ENCODE data around the gene PPP1R1A.

Gene PPP1R1A

DNA sequence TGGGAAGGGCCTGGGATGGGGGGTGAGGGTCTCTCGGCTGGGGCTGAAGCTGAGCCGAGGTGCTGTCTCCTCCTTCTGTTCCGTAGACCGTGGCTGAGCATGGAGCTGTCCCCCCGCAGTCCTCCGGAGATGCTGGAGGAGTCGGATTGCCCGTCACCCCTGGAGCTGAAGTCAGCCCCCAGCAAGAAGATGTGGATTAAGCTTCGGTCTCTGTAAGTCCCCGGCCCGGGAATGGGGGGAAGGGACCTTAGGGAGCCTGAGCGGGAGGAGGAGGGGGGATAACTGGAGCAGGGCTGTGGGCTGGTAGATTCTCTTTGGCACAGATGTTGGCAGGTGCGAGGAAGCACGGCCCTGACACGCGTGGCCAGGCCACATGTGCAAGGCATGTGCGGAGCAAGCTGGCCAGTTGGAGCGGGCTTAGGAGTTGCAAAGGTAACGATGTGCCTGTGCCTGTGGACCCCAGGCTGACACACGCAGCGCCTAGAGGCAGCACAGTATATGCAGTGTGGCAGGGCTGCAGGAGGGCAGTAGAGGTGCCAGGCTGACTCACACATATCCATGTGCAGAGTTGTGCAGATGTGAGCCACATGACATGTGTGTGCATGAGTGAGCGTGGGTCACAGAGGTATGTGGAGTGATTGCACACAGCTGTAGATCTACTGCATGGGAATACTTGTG is 38.5 kb downstream of the PPP1R1A start:
- no peaks in the 10 kb centered on the region for H3K36me3 ChIP-seq (ENCODE audit: insufficient read depth, low read length)
- peaks cover 13% of the 10 kb centered on the region for H3K4me1 ChIP-seq (ENCODE audit: insufficient read depth, low read length)
- H3K27ac ChIP-seq (ENCODE audit: low read depth, low read length), result no peak overlapping the region
- H3K4me3 ChIP-seq (ENCODE audit: low read depth in 1 of 2, low read length in 2 of 2), result peak overlapping the region; percentile 58 to 78
- H3K9ac ChIP-seq (ENCODE audit: low read length), result peak overlapping the region; percentile 25
- H3K9me3 ChIP-seq (ENCODE audit: low read length), result no peaks in the 10 kb centered on the region
- H3K27me3 ChIP-seq (ENCODE audit: control insufficient read depth in 1 of 2, insufficient read depth in 2 of 2, low read length in 2 of 2), result peaks cover 0 to under 1% of the 10 kb centered on the region in 2 donors

DNA sequence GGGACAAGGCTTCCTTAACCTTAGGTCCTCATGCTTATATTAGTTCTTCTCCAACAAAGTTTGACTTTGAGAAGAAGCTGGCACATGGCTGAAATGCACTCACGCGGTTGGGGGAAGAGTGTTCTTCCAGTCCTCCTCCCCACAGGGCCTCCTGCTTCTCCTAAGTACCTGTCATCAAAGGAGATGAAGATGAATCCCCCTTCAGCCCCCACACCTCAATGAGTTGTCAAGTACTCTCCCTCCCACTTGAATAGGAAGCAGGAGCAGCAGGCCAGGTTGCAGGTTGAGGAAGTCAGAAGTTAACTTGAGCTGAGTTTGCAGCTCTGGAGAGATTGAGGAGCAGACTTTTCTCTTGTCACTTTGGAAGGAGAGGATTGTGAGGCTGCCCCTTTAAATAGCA is 41.9 kb downstream of the PPP1R1A start:
- Histone ChIP-seq H3K9ac (ENCODE audit: low read length) (no peak overlapping the region), H3K9me3 (ENCODE audit: low read length) (no peaks in the 10 kb centered on the region), H3K4me3 (ENCODE audit: low read depth in 1 of 2, low read length in 2 of 2) (no peak overlapping the region)

GRCh38 chr12:54544743-54545142 is 43.7 kb downstream of the PPP1R1A start:
- Histone ChIP-seq H3K36me3 (ENCODE audit: insufficient read depth, low read length) (no peaks in the 10 kb centered on the region), H3K9me3 (ENCODE audit: low read length) (no peaks in the 10 kb centered on the region), H3K4me3 (ENCODE audit: low read depth in 1 of 2, low read length in 2 of 2) (no peak overlapping the region), H3K27ac (ENCODE audit: low read depth, low read length) (no peak overlapping the region), H3K4me1 (ENCODE audit: insufficient read depth, low read length) (peaks cover 4% of the 10 kb centered on the region), H3K27me3 (ENCODE audit: control insufficient read depth in 1 of 2, insufficient read depth in 2 of 2, low read length in 2 of 2) (no peaks in the 10 kb centered on the region), H3K9ac (ENCODE audit: low read length) (no peak overlapping the region)

More for the DNA sequence above, 41.9 kb downstream of the PPP1R1A start:
- Histone ChIP-seq H3K27me3 (ENCODE audit: control insufficient read depth in 1 of 2, insufficient read depth in 2 of 2, low read length in 2 of 2) (no peaks in the 10 kb centered on the region), H3K36me3 (ENCODE audit: insufficient read depth, low read length) (no peaks in the 10 kb centered on the region), H3K4me1 (ENCODE audit: insufficient read depth, low read length) (peaks cover 13% of the 10 kb centered on the region), H3K27ac (ENCODE audit: low read depth, low read length) (no peak overlapping the region)

DNA sequence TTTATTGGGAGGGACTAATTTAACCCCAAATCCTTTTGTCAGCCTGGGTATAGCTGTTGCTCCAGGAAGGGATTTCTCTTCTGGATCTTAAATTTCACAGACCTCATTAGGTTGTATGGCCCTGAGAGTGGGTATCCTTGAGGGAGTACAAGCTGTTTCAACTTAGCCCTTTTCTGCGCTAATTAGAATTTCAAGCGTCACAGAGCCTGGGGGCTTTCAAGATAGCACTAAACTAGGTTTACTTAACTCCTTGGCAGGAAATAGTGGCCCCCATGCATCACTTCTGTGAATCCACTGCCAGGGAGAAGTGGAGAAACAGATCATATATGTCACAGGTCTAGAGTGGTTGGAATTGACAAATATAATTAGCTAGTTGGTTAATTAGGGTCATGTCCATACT is 44.9 kb downstream of the PPP1R1A start:
- Histone ChIP-seq H3K27ac (ENCODE audit: low read depth, low read length) (no peak overlapping the region), H3K27me3 (ENCODE audit: control insufficient read depth in 1 of 2, insufficient read depth in 2 of 2, low read length in 2 of 2) (no peaks in the 10 kb centered on the region), H3K9ac (ENCODE audit: low read length) (no peak overlapping the region), H3K4me3 (ENCODE audit: low read depth in 1 of 2, low read length in 2 of 2) (no peak overlapping the region), H3K9me3 (ENCODE audit: low read length) (no peaks in the 10 kb centered on the region), H3K4me1 (ENCODE audit: insufficient read depth, low read length) (no peaks in the 10 kb centered on the region), H3K36me3 (ENCODE audit: insufficient read depth, low read length) (no peaks in the 10 kb centered on the region)

DNA sequence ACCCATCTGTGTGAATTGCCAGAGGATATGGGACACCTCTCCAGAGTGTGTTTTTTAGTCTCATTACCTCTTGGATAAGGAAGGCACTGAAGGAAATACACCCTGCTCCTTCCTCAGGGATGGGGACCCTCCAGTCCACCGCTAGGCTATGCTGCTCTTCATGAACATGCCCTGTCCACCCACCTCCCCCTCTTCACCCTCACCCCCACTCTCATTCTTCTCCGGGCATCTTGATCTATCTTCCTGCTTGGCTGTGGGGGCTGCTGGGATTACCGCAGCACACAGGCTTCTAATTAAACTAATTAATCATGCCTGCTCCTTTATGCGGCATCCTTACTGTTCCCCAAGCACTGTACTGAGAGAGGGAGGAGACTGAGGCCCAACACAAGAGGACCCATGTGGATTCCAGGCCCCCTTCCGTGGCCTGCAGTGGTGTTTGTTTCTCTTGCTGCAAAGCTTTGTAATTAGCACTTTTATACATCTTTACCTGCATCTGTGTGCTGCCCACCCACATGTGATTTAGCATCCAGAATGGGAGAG is 46.6 kb downstream of the PPP1R1A start:
- Histone ChIP-seq H3K4me3 (ENCODE audit: low read depth in 1 of 2, low read length in 2 of 2) (no peak overlapping the region), H3K9ac (ENCODE audit: low read length) (no peak overlapping the region), H3K36me3 (ENCODE audit: insufficient read depth, low read length) (no peaks in the 10 kb centered on the region), H3K9me3 (ENCODE audit: low read length) (no peaks in the 10 kb centered on the region), H3K4me1 (ENCODE audit: insufficient read depth, low read length) (no peaks in the 10 kb centered on the region), H3K27ac (ENCODE audit: low read depth, low read length) (no peak overlapping the region), H3K27me3 (ENCODE audit: control insufficient read depth in 1 of 2, insufficient read depth in 2 of 2, low read length in 2 of 2) (no peaks in the 10 kb centered on the region)

DNA sequence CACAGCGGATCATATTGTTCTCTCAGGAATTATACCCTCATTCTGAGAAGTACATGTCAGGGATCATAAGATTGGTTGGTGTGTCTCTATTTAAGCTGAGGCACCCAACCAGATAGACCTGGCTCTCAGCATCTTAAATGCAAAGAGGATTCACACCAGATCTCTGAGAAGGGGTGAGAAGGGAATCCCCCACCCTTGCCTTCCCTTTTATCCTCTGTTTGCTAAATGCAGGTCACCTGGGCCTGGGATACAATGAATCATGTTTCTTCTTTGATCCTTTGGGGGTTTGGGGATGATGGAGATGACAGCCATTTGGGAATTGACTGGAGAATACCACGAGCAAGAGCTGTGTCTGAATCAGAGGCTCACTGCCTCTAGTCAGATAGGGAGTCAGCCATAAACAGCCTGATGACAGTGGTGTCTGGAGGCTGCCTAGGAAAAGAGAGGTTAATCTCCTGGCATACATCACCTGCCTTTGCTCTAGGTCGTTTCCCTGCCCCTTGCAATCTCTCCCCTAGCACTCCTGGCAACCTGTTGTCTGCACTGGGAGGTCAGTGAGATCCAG is 50.2 kb downstream of the PPP1R1A start:
- Histone ChIP-seq H3K4me3 (ENCODE audit: low read depth in 1 of 2, low read length in 2 of 2) (no peak overlapping the region), H3K9ac (ENCODE audit: low read length) (no peak overlapping the region), H3K9me3 (ENCODE audit: low read length) (no peaks in the 10 kb centered on the region), H3K36me3 (ENCODE audit: insufficient read depth, low read length) (peaks cover 7% of the 10 kb centered on the region), H3K4me1 (ENCODE audit: insufficient read depth, low read length) (no peaks in the 10 kb centered on the region), H3K27ac (ENCODE audit: low read depth, low read length) (no peak overlapping the region), H3K27me3 (ENCODE audit: control insufficient read depth in 1 of 2, insufficient read depth in 2 of 2, low read length in 2 of 2) (no peaks in the 10 kb centered on the region)

- no peak overlapping the region for H3K4me3 ChIP-seq (ENCODE audit: low read depth in 1 of 2, low read length in 2 of 2)
- no peaks in the 10 kb centered on the region for H3K4me1 ChIP-seq (ENCODE audit: insufficient read depth, low read length)
- H3K9me3 ChIP-seq (ENCODE audit: low read length), result no peaks in the 10 kb centered on the region
- H3K9ac ChIP-seq (ENCODE audit: low read length), result no peak overlapping the region
- peaks cover 17% of the 10 kb centered on the region for H3K36me3 ChIP-seq (ENCODE audit: insufficient read depth, low read length)
- no peaks in the 10 kb centered on the region for H3K27me3 ChIP-seq (ENCODE audit: control insufficient read depth in 1 of 2, insufficient read depth in 2 of 2, low read length in 2 of 2)
- no peak overlapping the region for H3K27ac ChIP-seq (ENCODE audit: low read depth, low read length)
These were observed 53.0 kb downstream of the PPP1R1A start for GRCh38 chr12:54535474-54535873.

- H3K27ac ChIP-seq (ENCODE audit: low read depth, low read length), result no peak overlapping the region
- H3K9me3 ChIP-seq (ENCODE audit: low read length), result no peaks in the 10 kb centered on the region
- H3K36me3 ChIP-seq (ENCODE audit: insufficient read depth, low read length), result peaks cover 16% of the 10 kb centered on the region
- H3K4me1 ChIP-seq (ENCODE audit: insufficient read depth, low read length), result no peaks in the 10 kb centered on the region
- no peaks in the 10 kb centered on the region for H3K27me3 ChIP-seq (ENCODE audit: control insufficient read depth in 1 of 2, insufficient read depth in 2 of 2, low read length in 2 of 2)
- no peak overlapping the region for H3K9ac ChIP-seq (ENCODE audit: low read length)
- no peak overlapping the region for H3K4me3 ChIP-seq (ENCODE audit: low read depth in 1 of 2, low read length in 2 of 2)
These were observed 58.9 kb downstream of the PPP1R1A start for GRCh38 chr12:54529581-54529980.
